GM21723 (cell line): ENCODE measurements around the gene RNF126.
"Not testable (repeated sequence)": the region's sequence is repeated elsewhere in the genome, so short reads cannot be mapped to it uniquely, and the experiment has no call there.

Source experiments
- ATAC-seq: cut with Tn5 transposase; IDR thresholded peaks from one replicate; pipeline ENCODE4 v1.9.1; 2021; ENCODE audit warnings: mild to moderate bottlenecking, moderate library complexity; ENCODE audit not compliant: unreplicated experiment

The RNF126 gene

DNA sequence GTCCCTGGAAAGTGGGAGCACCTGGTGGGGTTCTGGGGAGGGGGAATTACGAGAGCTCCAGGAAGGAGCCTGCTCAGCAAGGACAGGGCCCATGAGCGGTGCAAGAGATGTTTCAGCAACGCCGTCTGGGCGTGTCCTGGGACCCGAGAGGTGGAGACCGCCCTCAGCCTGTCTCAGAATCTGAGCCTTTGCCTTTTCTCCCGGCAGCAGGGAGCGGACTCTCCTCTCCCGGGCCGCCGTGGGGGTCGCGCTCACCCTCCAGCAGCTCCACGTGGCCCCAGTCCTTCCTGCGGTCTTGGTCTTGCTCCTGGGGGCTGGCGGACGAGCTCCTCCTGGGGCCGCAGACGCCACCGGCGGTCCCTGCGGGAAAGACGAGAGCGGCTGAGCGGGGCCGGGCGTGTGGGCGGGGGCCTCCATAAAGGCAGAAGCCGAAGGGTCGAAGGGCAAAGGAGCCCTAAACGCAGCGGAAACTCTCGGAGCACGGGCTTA, 30.4 kb downstream of the RNF126 start:
- no peak for ATAC-seq

DNA sequence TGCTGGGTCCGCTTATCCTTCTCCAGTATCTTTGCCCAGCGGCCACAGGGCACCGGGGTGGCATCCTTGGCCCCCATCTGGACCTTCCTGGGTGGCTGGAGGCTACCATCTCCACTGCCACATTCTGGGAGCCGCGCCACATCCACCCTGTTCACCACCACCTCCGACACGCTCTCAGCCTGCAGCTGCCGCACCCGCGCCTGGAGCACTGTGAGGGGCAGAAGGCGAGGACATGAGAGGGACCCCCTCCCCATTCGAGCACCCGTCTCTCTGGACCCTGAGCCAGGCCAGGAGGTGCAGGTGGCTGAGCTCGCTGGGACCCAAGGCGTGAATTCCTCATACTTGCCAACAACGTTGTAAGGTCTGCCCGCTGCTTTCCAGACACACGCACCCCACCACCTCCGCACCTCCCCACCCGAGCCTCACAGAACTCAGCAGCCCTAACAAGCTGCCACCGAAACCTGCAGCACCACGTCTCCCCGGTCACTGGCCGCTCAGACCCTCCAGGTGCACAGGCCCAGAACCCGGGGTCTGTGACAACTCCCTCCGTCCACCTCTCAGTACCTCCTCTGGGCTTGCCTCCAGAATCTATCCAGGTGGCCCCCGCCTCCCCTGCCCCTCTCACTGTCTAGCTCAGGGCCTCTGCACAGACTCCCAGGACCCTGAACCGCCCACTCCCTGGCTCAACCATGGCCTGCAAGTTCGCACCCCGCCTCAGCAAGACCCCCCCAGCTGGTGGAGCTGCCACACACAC, 32.9 kb downstream of the RNF126 start:
- no peak for ATAC-seq

- ATAC-seq: not testable (repeated sequence)
Observed at GRCh38 chr19:629515-629914, 33.5 kb downstream of the RNF126 start.

DNA sequence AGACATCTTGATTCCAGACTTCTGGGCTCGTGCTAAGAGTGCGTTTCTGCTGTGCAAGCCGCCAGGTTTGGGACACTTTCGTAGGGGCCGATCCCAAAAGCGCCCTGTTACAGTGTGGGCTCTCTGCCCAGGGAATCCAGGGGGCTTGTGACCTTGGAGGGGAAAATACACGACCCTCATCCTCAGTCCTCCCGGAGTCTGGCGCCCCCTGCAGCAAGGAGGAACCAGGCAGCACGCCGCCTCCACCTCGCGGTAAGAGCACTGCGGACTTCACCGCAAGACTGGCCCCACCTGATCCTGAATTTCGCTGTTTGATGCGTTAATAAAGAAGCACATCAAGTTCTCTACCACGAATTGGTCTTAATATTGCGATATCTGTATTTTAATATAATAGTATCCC, 34.8 kb downstream of the RNF126 start:
- ATAC-seq: no peak

DNA sequence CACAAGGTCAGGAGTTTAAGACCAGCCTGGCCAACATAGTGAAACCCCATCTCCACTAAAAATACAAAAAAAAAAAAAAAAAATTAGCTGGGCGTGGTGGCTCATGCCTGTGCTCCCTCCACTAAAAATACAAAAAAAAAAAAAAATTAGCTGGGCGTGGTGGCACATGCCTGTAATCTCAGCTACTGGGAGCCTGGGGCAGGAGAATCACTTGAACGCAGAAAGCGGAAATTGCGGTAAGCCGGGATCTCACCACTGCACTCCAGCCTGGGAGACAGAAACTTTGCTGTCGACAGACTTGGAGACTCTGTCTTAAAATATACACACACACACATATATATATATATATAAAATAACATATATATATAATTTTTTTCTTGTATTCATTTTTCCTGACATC, 36.4 kb downstream of the RNF126 start:
- not testable (repeated sequence) for ATAC-seq

GRCh38 chr19:625257-625656, 37.8 kb downstream of the RNF126 start:
- ATAC-seq: no peak

DNA sequence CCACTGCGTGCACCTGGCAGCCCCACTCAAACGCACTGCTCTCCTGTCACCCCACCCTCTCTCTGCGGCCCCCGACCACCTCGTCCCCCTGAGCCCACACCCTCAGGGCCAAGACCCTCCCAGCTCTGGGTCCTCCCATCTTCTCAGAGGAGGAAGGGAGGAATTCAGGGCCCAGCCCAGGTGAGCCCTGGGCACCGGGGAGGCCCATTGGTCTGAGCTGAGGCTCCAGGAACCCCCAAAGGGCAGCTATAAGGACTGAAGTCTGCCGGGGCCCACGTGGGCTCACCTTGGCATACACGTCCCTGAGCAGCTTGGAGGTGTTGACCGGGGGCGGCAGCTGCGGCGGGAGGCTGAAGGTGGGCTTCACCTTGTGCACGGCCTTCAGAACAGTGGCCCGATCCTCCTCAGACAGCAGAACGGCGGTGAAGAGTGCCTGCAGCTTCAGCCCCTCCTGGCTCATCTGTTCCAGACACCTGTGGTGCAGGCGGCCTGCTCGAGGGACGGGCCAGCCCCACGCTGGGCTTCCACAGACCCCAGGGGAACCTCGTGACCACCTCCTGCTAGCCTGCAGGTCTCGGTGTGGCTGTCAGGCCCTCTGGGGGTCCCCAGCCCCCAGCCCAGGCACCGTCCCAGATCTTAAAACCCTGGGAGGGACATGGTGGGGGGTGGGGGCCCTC, 38.4 kb downstream of the RNF126 start:
- no peak for ATAC-seq

- no peak for ATAC-seq
Observed at GRCh38 chr19:623974-624373, 39.0 kb downstream of the RNF126 start.

DNA sequence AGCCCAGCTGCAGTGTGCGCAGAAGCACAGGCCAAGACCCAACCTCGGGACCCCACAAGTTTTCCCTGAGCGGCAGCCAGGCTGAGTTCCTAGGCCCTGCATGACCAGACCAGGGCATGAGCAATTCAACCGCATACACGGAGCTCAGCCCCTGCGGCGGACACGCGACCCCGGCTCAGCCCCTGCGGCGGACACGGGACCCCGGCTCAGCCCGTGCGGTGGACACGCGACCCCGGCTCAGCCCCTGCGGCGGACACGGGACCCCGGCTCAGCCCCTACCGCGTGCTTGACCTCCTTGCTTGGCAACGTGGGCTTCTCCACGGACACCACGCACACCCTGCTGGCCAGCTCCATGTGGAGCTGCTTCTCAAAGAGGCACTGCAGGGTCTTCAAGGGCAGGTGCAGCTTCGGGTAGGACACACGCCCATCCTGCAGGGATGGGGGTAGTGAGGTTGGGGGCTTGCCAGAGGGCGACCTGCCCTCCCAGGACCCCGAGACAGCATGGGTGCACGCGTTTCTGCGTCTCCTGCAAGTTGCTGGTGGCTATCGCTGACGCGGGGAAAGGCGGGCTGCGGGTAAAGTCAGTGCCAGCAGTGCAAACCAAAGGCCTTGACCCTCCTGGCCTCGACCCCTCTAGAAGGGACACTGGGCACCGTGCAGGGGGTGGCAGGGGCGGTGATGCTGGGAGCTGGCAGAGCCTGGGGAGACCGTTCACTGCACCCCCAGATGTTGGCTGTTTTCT, 39.7 kb downstream of the RNF126 start:
- ATAC-seq: no peak

DNA sequence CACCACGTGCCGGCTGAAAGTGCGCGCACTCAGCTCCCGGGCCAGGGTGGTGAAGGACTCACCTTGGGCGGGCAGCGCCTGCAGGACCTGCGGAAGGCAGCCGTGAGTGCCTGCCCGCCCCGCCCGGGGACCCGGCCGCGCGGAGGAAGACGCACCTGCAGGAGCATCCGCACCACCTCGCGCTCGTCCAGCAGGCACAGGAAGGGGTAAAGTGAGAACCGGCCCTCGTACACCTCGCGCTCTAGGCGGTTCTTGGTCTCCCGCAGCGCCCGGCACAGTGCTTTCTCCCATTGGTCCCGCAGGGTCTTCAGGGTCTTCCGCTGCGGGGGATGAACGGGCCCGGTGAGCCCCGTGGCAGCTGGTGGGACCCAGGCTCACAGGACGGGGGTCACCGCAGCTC, 40.3 kb downstream of the RNF126 start:
- ATAC-seq: no peak

- no peak for ATAC-seq
Observed at GRCh38 chr19:621819-622218, 41.2 kb downstream of the RNF126 start.

DNA sequence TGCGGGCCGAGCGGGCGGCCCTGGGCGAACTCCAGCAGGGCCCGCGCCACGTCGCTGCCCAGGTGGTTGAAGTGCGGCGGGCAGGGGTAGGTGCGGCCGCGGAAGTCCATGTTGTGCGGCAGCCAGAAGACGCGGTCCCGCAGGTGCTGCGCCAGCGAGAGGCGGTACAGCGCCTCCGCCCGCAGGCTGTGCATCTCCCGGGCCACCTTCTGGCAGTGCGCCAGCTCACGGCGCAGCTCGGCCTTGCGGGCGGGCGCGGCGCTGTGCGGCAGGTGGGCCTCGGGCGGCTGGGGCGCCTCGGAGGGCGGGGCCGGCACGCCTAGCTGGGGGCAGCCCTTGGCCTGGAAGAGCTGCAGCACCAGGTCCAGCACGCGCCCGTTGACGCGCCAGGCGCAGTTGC, 41.8 kb downstream of the RNF126 start:
- ATAC-seq: not testable (repeated sequence)

- ATAC-seq: no peak
Observed at GRCh38 chr19:620166-620862, 42.7 kb downstream of the RNF126 start.

GRCh38 chr19:619286-620002, 43.6 kb downstream of the RNF126 start:
- no peak for ATAC-seq

- no peak for ATAC-seq
Observed at GRCh38 chr19:618674-619285, 44.2 kb downstream of the RNF126 start.

GRCh38 chr19:618247-618619, 44.8 kb downstream of the RNF126 start:
- no peak for ATAC-seq

- ATAC-seq: no peak
Observed at GRCh38 chr19:617551-618246, 45.3 kb downstream of the RNF126 start.

DNA sequence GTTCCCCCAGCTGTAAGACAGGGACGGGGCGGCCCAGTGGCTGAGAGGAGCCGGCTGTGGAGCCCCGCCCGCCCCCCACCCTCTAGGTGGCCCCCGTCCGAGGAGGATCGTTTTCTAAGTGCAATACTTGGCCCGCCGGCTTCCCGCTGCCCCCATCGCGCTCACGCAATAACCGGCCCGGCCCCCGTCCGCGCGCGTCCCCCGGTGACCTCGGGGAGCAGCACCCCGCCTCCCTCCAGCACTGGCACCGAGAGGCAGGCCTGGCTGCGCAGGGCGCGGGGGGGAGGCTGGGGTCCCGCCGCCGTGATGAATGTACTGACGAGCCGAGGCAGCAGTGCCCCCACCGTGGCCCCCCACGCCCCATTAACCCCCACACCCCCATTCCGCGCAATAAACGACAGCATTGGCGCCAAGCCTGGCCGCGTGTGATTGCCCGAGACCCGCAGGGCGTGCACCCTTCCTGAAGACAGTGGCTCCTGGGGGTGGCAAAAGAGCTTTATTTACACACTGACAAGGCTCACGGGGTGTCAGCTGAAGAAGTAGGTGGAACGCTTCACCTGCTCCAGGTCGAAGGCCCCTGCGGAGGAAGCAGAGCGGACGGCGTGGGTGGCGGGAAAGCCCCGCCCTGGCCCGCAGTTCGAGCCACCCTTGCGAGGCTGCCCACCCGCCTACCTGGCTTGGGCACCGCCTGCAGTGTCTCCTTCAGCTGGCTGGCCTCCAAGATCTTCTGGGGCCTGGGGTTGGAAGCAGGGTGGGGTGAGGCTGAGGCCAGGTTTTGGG, 46.1 kb downstream of the RNF126 start:
- no peak for ATAC-seq
